HG02840 (cell line): Measurements from ENCODE around the gene IPP.
"Not testable (repeated sequence)": the region's sequence is repeated elsewhere in the genome, so short reads cannot be mapped to it uniquely, and the experiment has no call there.

Source experiments
- ATAC-seq: cut with Tn5 transposase; IDR thresholded peaks from one replicate; pipeline ENCODE4 v1.9.1; 2021; ENCODE audit warnings: mild to moderate bottlenecking, moderate library complexity, moderate number of reproducible peaks; ENCODE audit not compliant: unreplicated experiment, low FRiP score

Gene IPP

GRCh38 chr1:45686015-45686287 lies 64.5 kb downstream of the IPP start:
- peak; percentile 7 for ATAC-seq

GRCh38 chr1:45685308-45686014 lies 65.0 kb downstream of the IPP start:
- ATAC-seq, result no peak

GRCh38 chr1:45684402-45684801 lies 66.1 kb downstream of the IPP start:
- ATAC-seq, result no peak

- no peak for ATAC-seq
Observed at GRCh38 chr1:45682942-45683341, 67.5 kb downstream of the IPP start.

GRCh38 chr1:45679123-45679522 lies 71.3 kb downstream of the IPP start:
- ATAC-seq, result no peak

GRCh38 chr1:45678489-45678888 lies 72.0 kb downstream of the IPP start:
- ATAC-seq, result no peak

GRCh38 chr1:45677751-45678245 lies 72.7 kb downstream of the IPP start:
- no peak for ATAC-seq

- not testable (repeated sequence) for ATAC-seq
Observed at GRCh38 chr1:45676553-45676952, 73.9 kb downstream of the IPP start.

- no peak for ATAC-seq
Observed at GRCh38 chr1:45674478-45674877, 76.0 kb downstream of the IPP start.

GRCh38 chr1:45673956-45674355 lies 76.5 kb downstream of the IPP start:
- no peak for ATAC-seq

GRCh38 chr1:45669859-45670655 lies 80.4 kb downstream of the IPP start:
- no peak for ATAC-seq

- no peak for ATAC-seq
Observed at GRCh38 chr1:45669379-45669778, 81.1 kb downstream of the IPP start.

- ATAC-seq, result no peak
Observed at GRCh38 chr1:45668526-45668925, 81.9 kb downstream of the IPP start.

- ATAC-seq, result no peak
Observed at GRCh38 chr1:45667321-45668111, 82.9 kb downstream of the IPP start.

GRCh38 chr1:45666836-45667235 lies 83.6 kb downstream of the IPP start:
- no peak for ATAC-seq

- no peak for ATAC-seq
Observed at GRCh38 chr1:45660336-45660735, 90.1 kb downstream of the IPP start.

- ATAC-seq, result no peak
Observed at GRCh38 chr1:45659222-45659621, 91.2 kb downstream of the IPP start.

GRCh38 chr1:45658171-45658570 lies 92.3 kb downstream of the IPP start:
- no peak for ATAC-seq

- no peak for ATAC-seq
Observed at GRCh38 chr1:45656573-45657226, 93.8 kb downstream of the IPP start.

- ATAC-seq, result no peak
Observed at GRCh38 chr1:45654540-45655280, 95.7 kb downstream of the IPP start.
